Liver (tissue), 9 donors: ENCODE data around the gene SRRD. TPM values are rescaled to one million over a fixed set of nuclear protein-coding genes. Genes with fewer than 3 reads are reported as not detected.

Experiments used
- DNase-seq: peaks from one replicate; pipeline ENCODE4 v3.0.0-alpha.2; 2017; ENCODE audit warnings: low spot score
- H3K27ac ChIP-seq, 2 donors: one replicate each; pipeline ENCODE4 v1.7.0; 2013; ENCODE audit warnings: inconsistent platforms in 2 of 2, low read length in 2 of 2, control low read depth in 1 of 2, low read depth in 1 of 2, mild to moderate bottlenecking in 1 of 2
- H3K27me3 ChIP-seq, 4 donors: one replicate each; pipeline versions ENCODE4 v1.6.1 to v1.7.0; 2013; ENCODE audit warnings: low read length in 3 of 4, inconsistent platforms in 1 of 4, mild to moderate bottlenecking in 1 of 4, moderate library complexity in 1 of 4; ENCODE audit not compliant: control insufficient read depth in 4 of 4, insufficient read depth in 4 of 4
- H3K36me3 ChIP-seq, 4 donors: one replicate each; pipeline versions ENCODE4 v1.6.1 to v1.7.0; 2013; ENCODE audit warnings: low read length in 3 of 4, mild to moderate bottlenecking in 3 of 4, low read depth in 1 of 4, moderate library complexity in 1 of 4; ENCODE audit not compliant: control insufficient read depth in 4 of 4, insufficient read depth in 3 of 4
- H3K4me1 ChIP-seq, 4 donors: one replicate each; pipeline versions ENCODE4 v1.6.1 to v1.7.0; 2013; ENCODE audit warnings: low read length in 3 of 4, mild to moderate bottlenecking in 3 of 4, moderate library complexity in 1 of 4; ENCODE audit not compliant: control insufficient read depth in 4 of 4, insufficient read depth in 4 of 4
- H3K4me3 ChIP-seq, 3 donors: one replicate each; pipeline versions ENCODE4 v1.6.1 to v1.7.0; 2013; ENCODE audit warnings: low read length in 3 of 3, control low read depth in 1 of 3, low read depth in 1 of 3, mild to moderate bottlenecking in 1 of 3
- H3K9ac ChIP-seq, 2 donors: one replicate each; pipeline ENCODE4 v1.7.0; 2013; ENCODE audit warnings: low read length in 2 of 2, mild to moderate bottlenecking in 2 of 2, moderate library complexity in 2 of 2, control low read depth in 1 of 2, low read depth in 1 of 2
- H3K9me3 ChIP-seq, 4 donors: one replicate each; pipeline versions ENCODE4 v1.6.1 to v1.7.0; 2013; ENCODE audit warnings: low read length in 3 of 4; ENCODE audit not compliant: control insufficient read depth in 4 of 4
- ATF3 ChIP-seq: IDR thresholded peaks from 2 replicates; pipeline ENCODE4 v1.6.1; 2016; ENCODE audit warnings: antibody characterized with exemption
- CTCF ChIP-seq: fragments of 150-350 bp; IDR thresholded peaks from 2 replicates; pipeline ENCODE4 v1.5.1; 2017; ENCODE audit warnings: improper control_type of control experiment, low read depth, low read length; ENCODE audit not compliant: missing input control
- EGR1 ChIP-seq, 2 donors: IDR thresholded peaks; 2 replicates each; pipeline ENCODE4 v1.6.1; 2016 to 2018; ENCODE audit warnings: antibody characterized with exemption in 2 of 2, low read depth in 2 of 2
- FOXA1 ChIP-seq: IDR thresholded peaks from 2 replicates; pipeline ENCODE4 v1.6.1; 2016; ENCODE audit warnings: antibody characterized with exemption
- GABPA ChIP-seq, 2 donors: IDR thresholded peaks in 1 of 2; conservative IDR thresholded peaks in 1 of 2; 2 replicates each; pipeline ENCODE4 v1.6.1; 2016; ENCODE audit warnings: antibody characterized with exemption in 2 of 2, mild to moderate bottlenecking in 1 of 2, moderate library complexity in 1 of 2
- HNF4G ChIP-seq: IDR thresholded peaks from 2 replicates; pipeline ENCODE4 v1.6.1; 2016; ENCODE audit warnings: antibody characterized with exemption
- JUND ChIP-seq, 2 donors: IDR thresholded peaks; 2 replicates each; pipeline ENCODE4 v1.6.1; 2016; ENCODE audit warnings: antibody characterized with exemption in 2 of 2
- RAD21 ChIP-seq, 2 donors: IDR thresholded peaks; 2 replicates each; pipeline ENCODE4 v1.6.1; 2016; ENCODE audit warnings: antibody characterized with exemption in 2 of 2, mild to moderate bottlenecking in 2 of 2
- REST ChIP-seq: IDR thresholded peaks from 2 replicates; pipeline ENCODE4 v1.6.1; 2016; ENCODE audit warnings: antibody characterized with exemption, mild to moderate bottlenecking
- RXRA ChIP-seq, 2 donors: IDR thresholded peaks; 2 replicates each; pipeline ENCODE4 v1.6.1; 2017 to 2018; ENCODE audit warnings: antibody characterized with exemption in 2 of 2, mild to moderate bottlenecking in 1 of 2
- SP1 ChIP-seq: IDR thresholded peaks from 2 replicates; pipeline ENCODE4 v1.6.1; 2018; ENCODE audit warnings: antibody characterized with exemption, mild to moderate bottlenecking
- TAF1 ChIP-seq: conservative IDR thresholded peaks from 2 replicates; pipeline ENCODE4 v1.6.1; 2016; ENCODE audit warnings: antibody characterized with exemption, mild to moderate bottlenecking
- YY1 ChIP-seq: IDR thresholded peaks from 2 replicates; pipeline ENCODE4 v1.6.1; 2016; ENCODE audit warnings: antibody characterized with exemption, mild to moderate bottlenecking
- ZBTB33 ChIP-seq: IDR thresholded peaks from 2 replicates; pipeline ENCODE4 v1.6.1; 2016; ENCODE audit warnings: antibody characterized with exemption
- WGBS: extraction: QIAGEN DNeasy Blood & Tissue Kit; methylation state at CpG from one replicate; pipeline ENCODE4 v1.1.7; 2013; 5-methylcytosine and 5-hydroxymethylcytosine counted together
- polyA plus RNA-seq, 2 donors: library from polyadenylated mRNA; stranded (reverse) in 1 of 2; unstranded in 1 of 2; fragments of 200-250 nt in 1 of 2; fragments of >200 nt in 1 of 2; fragmentation: Nextera tagmentation in 1 of 2; extraction: Ambion mirVana in 1 of 2; gene quantifications; one replicate each; pipeline versions ENCODE4 v1.2.1 to v1.2.3, GENCODE V29; 2013 to 2015
- total RNA-seq, 2 donors: library from RNA; depleted of rRNA; stranded (reverse); fragments of >200 nt; gene quantifications; one replicate each; pipeline ENCODE4 v1.2.3, GENCODE V29; 2014
- donor health status: healthy.
- donor health status: healthy.
- donor health status: healthy.
- donor health status: healthy.
- donor health status: healthy.

Gene SRRD
- total and polyA plus RNA-seq, 4 donors, result 8.7 to 18.6 (median 13.6) TPM

GRCh38 chr22:26483043-26483438, 636 bp upstream of the SRRD start:
- Histone ChIP-seq H3K9me3 (no peaks in the 10 kb centered on the region), H3K9ac (peak overlapping the region; percentile 59 to 92), H3K27me3 (no peaks in the 10 kb centered on the region), H3K4me3 (peak overlapping the region; percentile 87 to 100 (median 88)), H3K36me3 (peaks cover under 1 to 3% (median 2%) of the 10 kb centered on the region in 4 donors), H3K27ac (peak overlapping the region; percentile 82 to 93), H3K4me1 (peaks cover 3 to 62% (median 52%) of the 10 kb centered on the region in 4 donors)
- DNase-seq, result no peak
- TF ChIP-seq GABPA (IDR thresholded peaks at IDR 0.05 in 1 of 2, conservative IDR thresholded peaks at IDR 0.05 in 1 of 2), result no peak
- TF ChIP-seq EGR1 (IDR thresholded peaks at IDR 0.05; ENCODE audit: low read depth in 2 of 2), result no peak
- TF ChIP-seq ATF3, result no peak
- no peak for TF ChIP-seq HNF4G
- TF ChIP-seq TAF1, result no peak
- no peak for TF ChIP-seq RXRA (IDR thresholded peaks at IDR 0.05)
- TF ChIP-seq REST, result no peak
- no peak for TF ChIP-seq CTCF
- no peak for TF ChIP-seq FOXA1
- 9% methylated on average over 7 of the region's 7 CpGs for WGBS

- Histone ChIP-seq H3K4me1 (peaks cover under 1 to 53% (median 48%) of the 10 kb centered on the region in 4 donors), H3K9ac (peak overlapping the region; percentile 92 to 93), H3K9me3 (no peaks in the 10 kb centered on the region), H3K27me3 (no peaks in the 10 kb centered on the region), H3K4me3 (peak overlapping the region; percentile 87 to 100 (median 88)), H3K36me3 (peaks cover 0 to 12% (median 10%) of the 10 kb centered on the region in 4 donors), H3K27ac (peak overlapping the region; percentile 82 to 93)
- TF ChIP-seq JUND (IDR thresholded peaks at IDR 0.05), result no peak
- no peak for TF ChIP-seq EGR1 (IDR thresholded peaks at IDR 0.05; ENCODE audit: low read depth in 2 of 2)
- no peak for TF ChIP-seq FOXA1
- TF ChIP-seq YY1, result no peak
- TF ChIP-seq RXRA (IDR thresholded peaks at IDR 0.05), result no peak
- no peak for TF ChIP-seq ZBTB33
- no peak for TF ChIP-seq RAD21 (IDR thresholded peaks at IDR 0.05)
- TF ChIP-seq SP1, result no peak
- no peak for DNase-seq
- 9% methylated on average over 6 of the region's 6 CpGs for WGBS
These were observed 656 bp downstream of the SRRD start for GRCh38 chr22:26484360-26484706.
